Keratinocyte (primary cell): ENCODE results near the gene EIF3F. TPM values are rescaled to one million over a fixed set of nuclear protein-coding genes. Genes with fewer than 3 reads are reported as not detected.

Source experiments
- DNase-seq: peaks from one replicate; pipeline ENCODE4 v3.0.0-alpha.2; 2011; ENCODE audit warnings: low read depth, missing footprints, low spot score
- FAIRE-seq: peaks from 2 replicates; lab custom pipeline; 2011; peaks lifted over from hg19 to GRCh38; lab: Jason Lieb, UNC
- H2AFZ ChIP-seq: 2 replicates; pipeline ENCODE4 v1.6.0; 2012; ENCODE audit warnings: low read length, control low read depth, inconsistent platforms; ENCODE audit not compliant: control insufficient read depth
- H3K27ac ChIP-seq: 2 replicates; pipeline ENCODE4 v1.5.1; 2011; ENCODE audit warnings: low read length; ENCODE audit not compliant: control insufficient read depth, insufficient read depth
- H3K27me3 ChIP-seq: 3 replicates; pipeline ENCODE4 v1.6.0; 2011; ENCODE audit warnings: low read length; ENCODE audit not compliant: control insufficient read depth, insufficient read depth; ENCODE audit errors: extremely low read depth
- H3K36me3 ChIP-seq, 2 experiments: 2 replicates in 1 of 2; 3 replicates in 1 of 2; pipeline ENCODE4 v1.5.1; 2011; ENCODE audit warnings: low read length in 2 of 2, mild to moderate bottlenecking in 1 of 2; ENCODE audit not compliant: control insufficient read depth in 2 of 2, insufficient read depth in 2 of 2; ENCODE audit errors: extremely low read depth in 1 of 2
- H3K4me1 ChIP-seq: 3 replicates; pipeline ENCODE4 v1.5.1; 2011; ENCODE audit warnings: low read length; ENCODE audit not compliant: control insufficient read depth, insufficient read depth; ENCODE audit errors: extremely low read depth
- H3K4me2 ChIP-seq: 3 replicates; pipeline ENCODE4 v1.6.0; 2011; ENCODE audit warnings: low read depth, low read length; ENCODE audit not compliant: control insufficient read depth, insufficient read depth; ENCODE audit errors: extremely low read depth
- H3K4me3 ChIP-seq, 3 experiments: fragments of 200-600 bp in 1 of 3; sonication (generic) in 1 of 3; 2 replicates in 2 of 3; 3 replicates in 1 of 3; pipeline ENCODE4 v1.5.1; 2011 to 2016; ENCODE audit warnings: low read length in 3 of 3, mild to moderate bottlenecking in 3 of 3, control low read depth in 2 of 3, inconsistent platforms in 1 of 3, low read depth in 1 of 3, mixed read lengths in 1 of 3, mixed run types in 1 of 3, moderate library complexity in 1 of 3; ENCODE audit not compliant: control insufficient read depth in 2 of 3, insufficient read depth in 2 of 3; ENCODE audit errors: extremely low read depth in 1 of 3
- H3K79me2 ChIP-seq: 2 replicates; pipeline ENCODE4 v1.6.0; 2012; ENCODE audit warnings: low read length; ENCODE audit not compliant: control insufficient read depth, insufficient read depth
- H3K9ac ChIP-seq: 3 replicates; pipeline ENCODE4 v1.6.0; 2011; ENCODE audit warnings: low read length; ENCODE audit not compliant: control insufficient read depth, insufficient read depth; ENCODE audit errors: extremely low read depth
- H3K9me1 ChIP-seq: 3 replicates; pipeline ENCODE4 v1.6.0; 2011; ENCODE audit warnings: low read length; ENCODE audit not compliant: control insufficient read depth, insufficient read depth; ENCODE audit errors: extremely low read depth
- H3K9me3 ChIP-seq: 2 replicates; pipeline ENCODE4 v1.5.1; 2012; ENCODE audit warnings: low read depth, low read length; ENCODE audit not compliant: control insufficient read depth
- H4K20me1 ChIP-seq: 3 replicates; pipeline ENCODE4 v1.6.0; 2011; ENCODE audit warnings: low read length; ENCODE audit not compliant: control insufficient read depth, insufficient read depth; ENCODE audit errors: extremely low read depth
- CTCF ChIP-seq, 3 experiments: IDR thresholded peaks in 1 of 3; conservative IDR thresholded peaks in 1 of 3; optimal IDR thresholded peaks in 1 of 3; 2 replicates in 2 of 3; 3 replicates in 1 of 3; pipeline versions ENCODE3 to v1.5.1; 2011; ENCODE audit warnings: low read length in 3 of 3, mild to moderate bottlenecking in 3 of 3, moderate library complexity in 2 of 3, control low read depth in 1 of 3, inconsistent platforms in 1 of 3; ENCODE audit not compliant: insufficient read depth in 2 of 3; ENCODE audit errors: extremely low read depth in 1 of 3
- EZH2 ChIP-seq: IDR thresholded peaks from one replicate; pipeline ENCODE4 v1.6.1; 2012; ENCODE audit warnings: inconsistent platforms, mild to moderate bottlenecking, low read length, moderate library complexity
- dilution Hi-C: fragments of 300-500 bp; cut with MboI; formaldehyde crosslinking; loops from one replicate; pipeline ENCODE4 v1.7.0; 2020; ENCODE audit warnings: low sequenced_read_pairs; ENCODE audit not compliant: extremely low pct_ligation_motif_present
- polyA plus RNA-seq, 5 experiments: library from polyadenylated mRNA; depleted of rRNA in 3 of 5; stranded (reverse) in 3 of 5; stranded (forward) in 1 of 5; unstranded in 1 of 5; fragments of >200 nt; gene quantifications; 1 replicate in 1 of 5; 2 replicates in 3 of 5; 3 replicates in 1 of 5; pipeline versions ENCODE4 v1.2.1 to v1.2.3, GENCODE V29; 2011 to 2012; ENCODE audit warnings: missing spikeins in 2 of 5, low read depth in 1 of 5, low replicate concordance in 1 of 5

The EIF3F gene
- polyA plus RNA-seq, 1 donor (not counting 4 experiments of a cell fraction or from before 2014, with no cell fraction given): 158 TPM

DNA sequence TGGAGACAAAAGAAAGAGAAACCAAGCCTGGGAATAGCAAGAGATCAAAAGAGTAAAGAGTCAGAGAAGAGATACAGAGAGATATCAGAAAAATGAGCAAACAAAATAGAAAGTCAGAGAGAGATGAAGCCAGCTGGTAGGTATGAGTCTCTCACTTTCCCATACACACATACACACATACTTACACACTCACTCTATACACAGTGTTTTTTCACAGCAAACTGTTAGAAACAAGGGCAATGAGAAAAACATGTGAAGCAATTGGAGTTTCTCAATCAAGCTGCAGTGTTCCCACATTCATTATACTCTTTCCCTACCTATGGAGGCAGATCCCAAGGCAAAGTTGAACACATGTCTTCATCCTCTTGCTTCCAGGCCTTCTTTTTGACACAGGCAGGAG lies 19.3 kb upstream of the EIF3F start:
- Histone ChIP-seq H3K79me2 (no peaks in the 10 kb centered on the region), H3K36me3 (no peaks in the 10 kb centered on the region), H3K9ac (no peak overlapping the region), H2AFZ (peak overlapping the region; percentile 38), H3K4me1 (peaks cover 51% of the 10 kb centered on the region), H3K9me3 (no peaks in the 10 kb centered on the region), H3K27ac (no peak overlapping the region), H3K4me3 (no peak overlapping the region), H3K4me2 (peak overlapping the region; percentile 17), H4K20me1 (no peaks in the 10 kb centered on the region), H3K27me3 (no peaks in the 10 kb centered on the region), H3K9me1 (no peaks in the 10 kb centered on the region)
- no peak for DNase-seq
- TF ChIP-seq CTCF (optimal IDR thresholded peaks at IDR 0.05 in 1 of 3, IDR thresholded peaks at IDR 0.05 in 1 of 3, conservative IDR thresholded peaks at IDR 0.05 in 1 of 3; ENCODE audit: extremely low read depth in 1 of 3, insufficient read depth in 2 of 3, low read length in 3 of 3) (no peak), EZH2 (no peak)
- peak; percentile 69 for FAIRE-seq
- dilution Hi-C loops: no loop called here

DNA sequence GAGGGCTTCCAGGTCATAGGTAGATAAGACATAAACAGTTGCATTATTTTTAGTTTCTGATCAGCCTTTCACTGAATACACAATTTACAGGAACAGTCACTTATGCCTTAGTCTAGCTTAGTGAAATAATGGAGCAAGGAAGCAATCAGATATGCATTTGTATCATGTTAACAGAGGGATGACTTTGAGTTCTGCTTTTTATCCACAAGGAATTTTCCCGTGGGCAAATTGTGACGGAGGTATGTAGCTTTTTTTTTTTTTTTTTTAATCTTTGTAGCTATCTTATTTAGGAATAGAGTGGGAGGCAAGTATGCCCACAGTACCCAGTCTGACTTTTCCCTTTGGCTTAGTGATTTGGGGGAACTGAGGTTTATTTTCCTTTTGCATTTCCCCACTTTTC lies 18.5 kb upstream of the EIF3F start:
- no peaks in the 10 kb centered on the region for H4K20me1 ChIP-seq
- H3K4me2 ChIP-seq: no peak overlapping the region
- dilution Hi-C loops: no loop called here
- DNase-seq (no peak), FAIRE-seq (no peak)
- H3K9me3 ChIP-seq: no peaks in the 10 kb centered on the region
- no peaks in the 10 kb centered on the region for H3K9me1 ChIP-seq
- no peaks in the 10 kb centered on the region for H3K36me3 ChIP-seq
- H2AFZ ChIP-seq: no peak overlapping the region
- H3K27me3 ChIP-seq: no peaks in the 10 kb centered on the region
- peaks cover 46% of the 10 kb centered on the region for H3K4me1 ChIP-seq
- TF ChIP-seq EZH2 (no peak), CTCF (optimal IDR thresholded peaks at IDR 0.05 in 1 of 3, IDR thresholded peaks at IDR 0.05 in 1 of 3, conservative IDR thresholded peaks at IDR 0.05 in 1 of 3; ENCODE audit: extremely low read depth in 1 of 3, insufficient read depth in 2 of 3, low read length in 3 of 3) (no peak)
- H3K27ac ChIP-seq: no peak overlapping the region
- H3K4me3 ChIP-seq: no peak overlapping the region
- no peaks in the 10 kb centered on the region for H3K79me2 ChIP-seq
- H3K9ac ChIP-seq: no peak overlapping the region
